Kidney (tissue), 14 donors: Measurements from ENCODE around the gene PLCD3. TPM values are rescaled to one million over a fixed set of nuclear protein-coding genes. Genes with fewer than 3 reads are reported as not detected.

Experiments used
- DNase-seq, 5 donors: peaks; one replicate each; pipeline ENCODE4 v3.0.0-alpha.2; 2013 to 2020
- FAIRE-seq: peaks from 2 replicates; lab custom pipeline; 2012; peaks lifted over from hg19 to GRCh38; lab: Jason Lieb, UNC
- H3K27ac ChIP-seq, 2 donors: one replicate each; pipeline ENCODE4 v1.7.0; 2013; ENCODE audit warnings: low read depth in 2 of 2, low read length in 2 of 2, inconsistent platforms in 1 of 2
- H3K27me3 ChIP-seq: one replicate; pipeline ENCODE4 v1.7.1; 2013; ENCODE audit warnings: low read length, inconsistent platforms; ENCODE audit not compliant: control insufficient read depth, insufficient read depth
- H3K36me3 ChIP-seq, 3 donors: one replicate each; pipeline versions ENCODE4 v1.7.0 to v1.7.1; 2013; ENCODE audit warnings: low read length in 3 of 3, control low read depth in 1 of 3, inconsistent platforms in 1 of 3; ENCODE audit not compliant: insufficient read depth in 3 of 3, control insufficient read depth in 2 of 3
- H3K4me1 ChIP-seq, 3 donors: one replicate each; pipeline versions ENCODE4 v1.7.0 to v1.7.1; 2013; ENCODE audit warnings: low read length in 3 of 3, inconsistent platforms in 1 of 3, low read depth in 1 of 3; ENCODE audit not compliant: control insufficient read depth in 2 of 3, insufficient read depth in 2 of 3
- H3K4me3 ChIP-seq, 3 donors: one replicate each; pipeline versions ENCODE4 v1.7.0 to v1.8.1; 2013; ENCODE audit warnings: low read length in 3 of 3, control low read depth in 1 of 3, inconsistent platforms in 1 of 3
- H3K9ac ChIP-seq, 3 donors: one replicate each; pipeline versions ENCODE4 v1.7.0 to v1.7.1; 2013; ENCODE audit warnings: low read length in 3 of 3, control low read depth in 1 of 3, inconsistent platforms in 1 of 3
- H3K9me3 ChIP-seq, 3 donors: one replicate each; pipeline versions ENCODE4 v1.7.0 to v1.7.1; 2013; ENCODE audit warnings: low read length in 3 of 3, control low read depth in 1 of 3, inconsistent platforms in 1 of 3; ENCODE audit not compliant: control insufficient read depth in 2 of 3, insufficient read depth in 1 of 3
- intact Hi-C: fragments of 100-400 bp; cut with DNase I; formaldehyde crosslinking; loops from one replicate; pipeline ENCODE4 v1.11.1; 2022
- polyA plus RNA-seq: library from polyadenylated mRNA; stranded (reverse); fragments of 350-450 nt; fragmentation: Illumina TruSeq; extraction: RNeasy Lipid Tissue Mini Kit (QIAGEN cat#74804); gene quantifications from one replicate; pipeline ENCODE4 v1.2.3, GENCODE V29; 2014; ENCODE audit warnings: low read depth, low replicate concordance; ENCODE audit not compliant: insufficient read depth
- total RNA-seq: library from RNA; stranded (reverse); fragmentation: NEBNext Ultra II Directional; extraction: Animal tissue kit (Norgen Biotek cat#: 25700); gene quantifications from one replicate; pipeline ENCODE4 v1.2.1, GENCODE V29; 2021
- TF ChIP-seq, protein P1 (sequence below): IDR thresholded peaks from 3 replicates; pipeline ENCODE4 v1.5.1; 2012; ENCODE audit warnings: mild to moderate bottlenecking, moderate library complexity, borderline replicate concordance; ENCODE audit not compliant: insufficient read depth; ENCODE audit errors: extremely low read depth
- donor health status: control.
- donor health status: control.
- donor health status: control.
- donor health status: control.
- donor health status: control.
- donor health status: DM: yes; HTN: yes; CAD: no.
- donor health status: Normal renal cell carcinoma (clear cell type).

Gene PLCD3
- total and polyA plus RNA-seq, 2 donors from 2014 or later, result 14.8 to 111 TPM

GRCh38 chr17:45112559-45113423, 19.5 kb downstream of the PLCD3 start:
- TF ChIP-seq, protein P1, sequence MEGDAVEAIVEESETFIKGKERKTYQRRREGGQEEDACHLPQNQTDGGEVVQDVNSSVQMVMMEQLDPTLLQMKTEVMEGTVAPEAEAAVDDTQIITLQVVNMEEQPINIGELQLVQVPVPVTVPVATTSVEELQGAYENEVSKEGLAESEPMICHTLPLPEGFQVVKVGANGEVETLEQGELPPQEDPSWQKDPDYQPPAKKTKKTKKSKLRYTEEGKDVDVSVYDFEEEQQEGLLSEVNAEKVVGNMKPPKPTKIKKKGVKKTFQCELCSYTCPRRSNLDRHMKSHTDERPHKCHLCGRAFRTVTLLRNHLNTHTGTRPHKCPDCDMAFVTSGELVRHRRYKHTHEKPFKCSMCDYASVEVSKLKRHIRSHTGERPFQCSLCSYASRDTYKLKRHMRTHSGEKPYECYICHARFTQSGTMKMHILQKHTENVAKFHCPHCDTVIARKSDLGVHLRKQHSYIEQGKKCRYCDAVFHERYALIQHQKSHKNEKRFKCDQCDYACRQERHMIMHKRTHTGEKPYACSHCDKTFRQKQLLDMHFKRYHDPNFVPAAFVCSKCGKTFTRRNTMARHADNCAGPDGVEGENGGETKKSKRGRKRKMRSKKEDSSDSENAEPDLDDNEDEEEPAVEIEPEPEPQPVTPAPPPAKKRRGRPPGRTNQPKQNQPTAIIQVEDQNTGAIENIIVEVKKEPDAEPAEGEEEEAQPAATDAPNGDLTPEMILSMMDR, result no peak
- FAIRE-seq (no peak), DNase-seq (no peak)
- H3K4me1 ChIP-seq, result peaks cover 0 to 5% (median 0%) of the 10 kb centered on the region in 3 donors
- intact Hi-C loops, result loop anchor here (10.0 kb wide), 1 partner anchor 188 kb away; no protein-coding TSS in a partner anchor
- no peak overlapping the region for H3K9ac ChIP-seq
- H3K36me3 ChIP-seq, result no peaks in the 10 kb centered on the region
- no peaks in the 10 kb centered on the region for H3K27me3 ChIP-seq
- H3K9me3 ChIP-seq, result no peaks in the 10 kb centered on the region
- no peak overlapping the region for H3K4me3 ChIP-seq
- H3K27ac ChIP-seq, result no peak overlapping the region

DNA sequence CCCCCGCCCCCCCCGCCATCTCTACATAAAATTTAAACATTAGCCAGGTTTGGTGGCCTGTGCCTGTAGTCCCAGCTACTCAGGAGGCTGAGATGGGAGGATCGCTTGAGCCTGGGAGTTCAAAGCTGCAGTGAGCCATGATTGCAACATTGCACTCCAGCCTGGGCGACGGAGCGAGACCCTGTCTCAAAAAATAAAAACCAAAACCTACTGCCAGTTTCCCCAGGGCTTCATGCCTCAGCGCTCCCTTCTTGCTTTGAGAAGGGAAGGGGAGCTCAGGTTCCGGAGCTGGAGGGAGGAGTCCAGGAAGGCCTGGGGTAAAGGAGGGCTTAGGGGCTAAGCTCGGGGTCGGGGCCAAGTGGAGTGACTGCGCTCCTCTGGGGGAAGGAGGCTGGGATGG, 20.5 kb downstream of the PLCD3 start:
- Histone ChIP-seq H3K27me3 (no peaks in the 10 kb centered on the region), H3K36me3 (peaks cover 0 to 6% (median 5%) of the 10 kb centered on the region in 3 donors), H3K4me3 (no peak overlapping the region), H3K27ac (no peak overlapping the region), H3K9ac (no peak overlapping the region), H3K9me3 (no peaks in the 10 kb centered on the region), H3K4me1 (peaks cover 0 to 5% (median 0%) of the 10 kb centered on the region in 3 donors)
- peak in 3 of 5 donors; percentile 74 to 82 (median 79) for DNase-seq
- TF ChIP-seq, protein P1, result no peak
- FAIRE-seq, result no peak
- intact Hi-C loops, result loop anchor here (10.0 kb wide), 1 partner anchor 187 kb away; no protein-coding TSS in a partner anchor

DNA sequence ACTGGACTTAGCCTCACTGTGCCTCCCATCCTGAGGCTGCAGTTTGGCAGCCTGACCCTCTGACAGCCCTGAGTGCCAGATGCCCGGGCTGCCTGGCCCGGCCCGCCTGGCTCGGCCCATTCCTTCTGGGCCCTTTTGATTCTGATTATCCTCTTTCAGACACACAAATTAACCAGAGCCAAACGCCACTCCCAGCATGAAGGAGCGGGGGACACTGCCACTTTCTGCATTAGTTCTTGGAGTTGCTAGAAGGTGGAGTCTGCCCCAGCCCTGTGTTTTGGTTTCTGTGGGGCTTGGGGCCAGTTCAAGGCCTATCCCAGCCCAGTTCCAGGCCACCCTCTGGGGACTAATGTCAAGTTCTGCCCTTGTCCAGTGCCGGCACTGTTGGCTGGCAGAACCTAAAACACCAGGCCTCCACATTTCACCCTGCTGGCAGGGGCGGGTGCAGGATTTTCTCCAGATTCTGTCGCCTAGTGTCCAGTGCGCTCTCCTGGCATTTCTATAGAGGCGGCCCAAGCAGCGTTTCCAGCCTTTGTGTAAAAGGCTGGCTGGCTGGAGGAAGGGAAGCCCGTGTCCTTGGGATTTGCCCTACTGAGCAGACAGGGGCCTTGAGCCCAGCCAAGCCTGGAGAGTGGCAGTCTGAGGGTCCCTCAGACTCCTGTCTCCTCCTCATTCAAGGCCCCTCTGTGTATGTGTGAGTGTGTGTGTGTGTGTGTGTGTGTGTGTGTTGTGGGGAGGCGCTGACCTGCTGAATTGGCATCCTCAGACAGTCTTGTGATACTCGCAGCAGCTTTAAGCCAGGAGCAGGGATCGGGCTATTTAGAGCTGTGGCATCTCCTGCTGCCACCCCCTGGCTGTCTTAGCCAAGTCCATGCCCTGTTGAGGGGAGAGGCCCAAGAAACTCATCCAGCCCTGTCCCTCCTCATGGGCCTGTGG, 21.4 kb downstream of the PLCD3 start:
- Histone ChIP-seq H3K27ac (no peak overlapping the region), H3K4me1 (peaks cover 0 to 5% (median 0%) of the 10 kb centered on the region in 3 donors), H3K27me3 (no peaks in the 10 kb centered on the region), H3K36me3 (peaks cover 0 to 15% (median 10%) of the 10 kb centered on the region in 3 donors), H3K9ac (no peak overlapping the region), H3K4me3 (no peak overlapping the region), H3K9me3 (no peaks in the 10 kb centered on the region)
- TF ChIP-seq, protein P1, result no peak
- no peak for FAIRE-seq
- peak in 3 of 5 donors; percentile 29 to 37 (median 30) for DNase-seq
- intact Hi-C loops, result loop anchor here (10.0 kb wide), 1 partner anchor 186 kb away; no protein-coding TSS in a partner anchor
